Lower lobe of right lung (tissue), 2 donors: ENCODE measurements around the gene LPAR6. TPM values are rescaled to one million over a fixed set of nuclear protein-coding genes. Genes with fewer than 3 reads are reported as not detected.
"Not testable (repeated sequence)": the region's sequence is repeated elsewhere in the genome, so short reads cannot be mapped to it uniquely, and the experiment has no call there.

Experiments used
- ATAC-seq, 2 donors: fragments of 200-7000 bp; cut with Tn5 transposase; one replicate each; pipeline ENCODE4 v1.9.1; 2020 to 2022; ENCODE audit warnings: mild to moderate bottlenecking in 2 of 2, moderate library complexity in 2 of 2
- DNase-seq: peaks from one replicate; pipeline ENCODE4 v3.0.0-alpha.2; 2020
- H3K27ac ChIP-seq: fragments of 200-600 bp; one replicate; pipeline ENCODE4 v1.8.0; 2022
- H3K27me3 ChIP-seq: fragments of 200-600 bp; one replicate; pipeline ENCODE4 v1.8.0; 2022; ENCODE audit warnings: low read depth
- H3K36me3 ChIP-seq: fragments of 200-600 bp; one replicate; pipeline ENCODE4 v1.8.0; 2022; ENCODE audit warnings: mild to moderate bottlenecking
- H3K4me1 ChIP-seq: fragments of 200-600 bp; one replicate; pipeline ENCODE4 v1.8.0; 2022
- H3K4me3 ChIP-seq: fragments of 200-600 bp; one replicate; pipeline ENCODE4 v1.8.0; 2022; ENCODE audit warnings: mild to moderate bottlenecking
- H3K9me3 ChIP-seq: fragments of 200-600 bp; one replicate; pipeline ENCODE4 v1.8.0; 2022
- intact Hi-C: fragments of 100-400 bp; cut with DNase I; formaldehyde crosslinking; loops from one replicate; pipeline ENCODE4 v1.11.0; 2022
- total RNA-seq: library from RNA; stranded (reverse); fragmentation: NEBNext Ultra II Directional; extraction: Animal tissue kit (Norgen Biotek cat#: 25700); gene quantifications from one replicate; pipeline ENCODE4 v1.2.1, GENCODE V29; 2021
- TF ChIP-seq, protein P1 (sequence below): fragments of 200-600 bp; IDR thresholded peaks from one replicate; pipeline ENCODE4 v1.8.0; 2022; ENCODE audit warnings: antibody characterized with exemption, mild to moderate bottlenecking
- donor health status: DM: no; HTN: yes; CAD: no; lungs with severe emphysema.

Gene LPAR6
- total RNA-seq, 1 donor from 2014 or later = 25.7 TPM

DNA sequence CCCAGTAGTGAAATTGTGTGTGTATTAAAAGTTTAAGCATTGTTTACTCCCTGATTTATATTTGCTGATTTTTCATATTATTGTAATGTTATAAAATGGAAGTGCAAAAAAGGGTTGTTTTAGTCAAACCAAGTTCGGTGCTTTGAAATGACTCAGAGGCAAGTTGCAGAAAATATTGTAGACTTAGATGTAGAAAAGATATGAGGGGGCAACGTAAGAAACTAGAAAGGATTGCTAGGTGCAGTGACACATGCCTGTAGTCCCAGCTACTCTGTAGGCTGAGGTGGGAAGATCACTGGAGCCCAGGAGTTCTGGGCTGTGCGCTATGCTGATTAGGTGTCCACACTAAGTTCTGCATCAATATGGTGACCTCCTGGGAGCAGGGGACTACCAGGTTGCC, 16.1 kb upstream of the LPAR6 start:
- no peak for DNase-seq
- Histone ChIP-seq H3K36me3 (no peaks in the 10 kb centered on the region), H3K27me3 (no peaks in the 10 kb centered on the region), H3K4me1 (peaks cover 19% of the 10 kb centered on the region), H3K4me3 (no peak overlapping the region), H3K27ac (no peak overlapping the region), H3K9me3 (no peaks in the 10 kb centered on the region)
- TF ChIP-seq, protein P1, sequence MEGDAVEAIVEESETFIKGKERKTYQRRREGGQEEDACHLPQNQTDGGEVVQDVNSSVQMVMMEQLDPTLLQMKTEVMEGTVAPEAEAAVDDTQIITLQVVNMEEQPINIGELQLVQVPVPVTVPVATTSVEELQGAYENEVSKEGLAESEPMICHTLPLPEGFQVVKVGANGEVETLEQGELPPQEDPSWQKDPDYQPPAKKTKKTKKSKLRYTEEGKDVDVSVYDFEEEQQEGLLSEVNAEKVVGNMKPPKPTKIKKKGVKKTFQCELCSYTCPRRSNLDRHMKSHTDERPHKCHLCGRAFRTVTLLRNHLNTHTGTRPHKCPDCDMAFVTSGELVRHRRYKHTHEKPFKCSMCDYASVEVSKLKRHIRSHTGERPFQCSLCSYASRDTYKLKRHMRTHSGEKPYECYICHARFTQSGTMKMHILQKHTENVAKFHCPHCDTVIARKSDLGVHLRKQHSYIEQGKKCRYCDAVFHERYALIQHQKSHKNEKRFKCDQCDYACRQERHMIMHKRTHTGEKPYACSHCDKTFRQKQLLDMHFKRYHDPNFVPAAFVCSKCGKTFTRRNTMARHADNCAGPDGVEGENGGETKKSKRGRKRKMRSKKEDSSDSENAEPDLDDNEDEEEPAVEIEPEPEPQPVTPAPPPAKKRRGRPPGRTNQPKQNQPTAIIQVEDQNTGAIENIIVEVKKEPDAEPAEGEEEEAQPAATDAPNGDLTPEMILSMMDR = no peak
- ATAC-seq = no peak
- intact Hi-C loops = no loop called here

DNA sequence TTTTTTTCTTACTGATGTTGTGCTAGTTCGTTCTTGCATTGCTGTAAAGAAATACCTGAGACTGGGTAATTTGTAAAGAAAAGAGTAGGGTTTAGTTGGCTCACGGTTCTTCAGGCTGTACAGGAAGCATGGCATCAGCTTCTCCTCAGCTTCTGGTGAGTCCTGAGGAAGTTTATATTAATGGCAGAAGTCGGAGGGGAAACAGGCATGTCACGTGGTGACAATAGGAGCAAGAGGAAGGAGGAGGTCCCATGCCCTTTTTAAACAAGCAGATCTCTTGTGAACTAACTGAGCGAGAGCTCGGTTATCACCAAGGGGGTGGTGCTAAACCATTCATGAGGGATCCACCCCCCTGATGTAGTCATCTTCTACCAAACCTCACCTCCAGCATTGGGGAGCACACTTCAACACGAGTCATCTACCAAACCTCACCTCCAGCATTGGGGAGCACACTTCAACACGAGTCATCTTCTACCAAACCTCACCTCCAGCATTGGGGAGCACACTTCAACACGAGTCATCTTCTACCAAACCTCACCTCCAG, 13.9 kb upstream of the LPAR6 start:
- H3K9me3 ChIP-seq, H3K27ac ChIP-seq, H3K4me1 ChIP-seq, H3K36me3 ChIP-seq, H3K27me3 ChIP-seq, DNase-seq, H3K4me3 ChIP-seq, intact Hi-C loops, ATAC-seq: not testable (repeated sequence)

DNA sequence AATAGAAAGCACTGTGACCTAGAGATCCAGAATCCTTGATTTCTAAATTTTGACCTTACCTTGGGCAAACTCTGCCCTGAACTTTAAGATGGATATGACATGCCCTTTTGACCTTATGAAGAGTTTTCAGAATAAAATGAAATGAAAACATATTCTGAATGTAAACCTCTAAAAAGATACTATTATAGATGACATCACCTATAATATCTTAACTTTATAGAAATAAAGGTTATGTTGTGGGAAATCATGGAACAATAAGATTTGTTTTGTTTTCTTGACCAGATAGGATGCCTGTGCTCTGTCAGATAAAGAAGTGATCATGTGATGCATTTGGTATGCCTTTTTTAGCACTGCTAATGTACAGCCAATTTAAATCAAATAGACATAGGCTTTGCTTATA, 13.1 kb upstream of the LPAR6 start:
- TF ChIP-seq, protein P1 = no peak
- ATAC-seq = no peak
- peaks cover under 1% of the 10 kb centered on the region for H3K4me1 ChIP-seq
- H3K27me3 ChIP-seq = no peaks in the 10 kb centered on the region
- intact Hi-C loops = no loop called here
- no peak overlapping the region for H3K27ac ChIP-seq
- no peaks in the 10 kb centered on the region for H3K36me3 ChIP-seq
- no peak overlapping the region for H3K4me3 ChIP-seq
- peaks cover 4% of the 10 kb centered on the region for H3K9me3 ChIP-seq
- no peak for DNase-seq

DNA sequence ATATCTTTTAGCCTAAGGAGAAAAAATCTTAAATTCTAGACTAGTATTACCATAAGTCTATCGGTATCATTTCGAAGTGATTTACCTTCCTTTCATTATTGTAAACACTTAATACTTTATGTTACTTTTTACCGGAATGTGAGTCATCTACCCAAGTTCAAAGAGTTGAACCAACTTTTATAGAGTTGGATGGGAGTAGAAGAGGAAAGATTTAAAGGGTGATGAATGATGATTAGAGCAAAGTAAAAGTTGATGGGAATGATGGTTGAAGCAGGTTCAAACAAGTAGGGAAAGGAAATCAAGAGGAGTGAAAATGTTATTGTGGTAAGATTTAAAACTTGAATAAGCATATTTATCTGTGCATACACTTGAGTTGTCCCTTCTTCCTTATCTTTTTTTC, 11.3 kb upstream of the LPAR6 start:
- TF ChIP-seq, protein P1 = no peak
- DNase-seq (no peak), ATAC-seq (no peak)
- Histone ChIP-seq H3K4me3 (no peak overlapping the region), H3K36me3 (no peaks in the 10 kb centered on the region), H3K4me1 (no peaks in the 10 kb centered on the region), H3K27me3 (no peaks in the 10 kb centered on the region), H3K27ac (no peak overlapping the region), H3K9me3 (peaks cover 10% of the 10 kb centered on the region)
- intact Hi-C loops = no loop called here

DNA sequence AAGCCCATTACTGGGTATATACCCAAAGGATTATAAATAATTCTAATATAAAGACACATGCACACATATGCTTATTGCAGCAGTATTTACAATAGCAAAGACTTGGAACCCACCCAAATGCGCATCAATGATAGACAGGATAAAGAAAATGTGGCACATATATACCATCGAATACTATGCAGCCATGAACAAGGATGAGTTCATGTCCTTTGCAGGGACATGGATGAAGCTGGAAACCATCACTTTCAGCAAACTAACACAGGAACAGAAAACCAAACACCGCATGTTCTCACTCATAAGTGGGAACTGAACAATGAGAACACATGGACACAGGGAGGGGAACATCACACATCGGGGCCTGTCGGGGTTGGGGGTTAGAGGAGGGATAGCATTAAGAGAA, 9.1 kb upstream of the LPAR6 start:
- intact Hi-C loops, H3K27me3 ChIP-seq, H3K4me1 ChIP-seq, H3K9me3 ChIP-seq, DNase-seq, ATAC-seq, H3K4me3 ChIP-seq, H3K27ac ChIP-seq, H3K36me3 ChIP-seq: not testable (repeated sequence)

DNA sequence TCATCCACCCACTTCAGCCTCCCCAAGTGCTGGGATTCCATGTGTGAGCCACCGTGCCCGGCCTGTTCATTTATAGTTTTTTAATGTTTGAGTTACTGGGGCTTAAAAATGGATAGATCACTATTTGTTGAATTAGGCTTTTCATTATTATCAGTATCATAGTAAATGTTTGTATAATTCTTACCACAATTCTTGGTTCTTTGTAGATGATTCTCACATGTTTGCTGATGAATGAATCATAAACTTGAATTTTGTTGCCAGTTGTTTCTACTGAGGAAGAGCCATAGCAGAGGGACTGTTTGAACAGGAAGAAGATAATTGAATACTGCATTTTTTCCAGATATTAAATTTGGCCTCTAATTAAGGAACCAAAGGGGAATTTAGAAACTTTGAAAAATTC, 2.6 kb upstream of the LPAR6 start:
- no peak for DNase-seq
- Histone ChIP-seq H3K36me3 (no peaks in the 10 kb centered on the region), H3K27me3 (no peaks in the 10 kb centered on the region), H3K4me3 (no peak overlapping the region), H3K27ac (no peak overlapping the region), H3K9me3 (peaks cover 1% of the 10 kb centered on the region), H3K4me1 (peaks cover 10% of the 10 kb centered on the region)
- ATAC-seq = no peak
- intact Hi-C loops = no loop called here
- TF ChIP-seq, protein P1 = no peak

DNA sequence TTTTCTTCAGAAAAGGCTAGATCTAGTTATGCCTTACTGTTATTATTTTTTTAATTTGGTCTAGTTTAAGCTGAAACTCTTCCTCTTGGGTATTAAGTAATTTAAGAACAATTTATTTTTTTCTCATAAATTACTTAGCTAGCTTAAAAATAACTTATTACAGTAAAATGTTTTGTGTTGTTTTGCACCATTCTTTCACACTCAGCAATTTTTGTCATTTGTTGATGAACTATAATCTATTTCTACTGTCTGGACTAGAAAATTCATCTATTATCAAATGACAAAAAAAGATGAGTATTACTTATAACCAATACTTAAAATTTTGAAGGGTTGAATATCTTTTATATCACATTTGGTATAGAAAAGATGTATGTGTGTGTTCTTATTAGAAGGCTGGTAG, 1.6 kb upstream of the LPAR6 start:
- Histone ChIP-seq H3K4me1 (peaks cover 10% of the 10 kb centered on the region), H3K27me3 (no peaks in the 10 kb centered on the region), H3K4me3 (no peak overlapping the region), H3K9me3 (no peaks in the 10 kb centered on the region), H3K36me3 (no peaks in the 10 kb centered on the region), H3K27ac (no peak overlapping the region)
- DNase-seq = no peak
- TF ChIP-seq, protein P1 = no peak
- ATAC-seq = no peak
- intact Hi-C loops = no loop called here
